ENCODE data around the gene PPP6R3. TPM values are rescaled to one million over a fixed set of nuclear protein-coding genes. Genes with fewer than 3 reads are reported as not detected.

The PPP6R3 gene
- total RNA-seq, 1 experiment from 2014 or later: 171 TPM

- no TSS peak for BruUV-seq (replicated peaks)
- intact Hi-C loops (cut with micrococcal nuclease): loop anchor here (10.0 kb wide), 1 partner anchor 55 kb away; no protein-coding TSS in a partner anchor
- ATAC-seq: no peak
- ChIA-PET CTCF (no interaction called here), POLR2A (ENCODE audit: unreplicated experiment) (no interaction called here)
- no peak overlapping the region for H3K4me2 ChIP-seq (ENCODE audit: low read length)
- H3F3A ChIP-seq (ENCODE audit: low read length, unreplicated experiment): no peaks in the 10 kb centered on the region
- peaks cover 28% of the 10 kb centered on the region for H3K36me3 ChIP-seq (ENCODE audit: low read depth, low read length)
- H3K27me3 ChIP-seq (ENCODE audit: low read length): no peaks in the 10 kb centered on the region
- H3K79me2 ChIP-seq (ENCODE audit: low read length): no peaks in the 10 kb centered on the region
- H3K27ac ChIP-seq (ENCODE audit: low read length): no peak overlapping the region
- peaks cover 14% of the 10 kb centered on the region for H3K4me1 ChIP-seq (ENCODE audit: insufficient read depth, low read length)
- DNase-seq: no peak
- no peaks in the 10 kb centered on the region for H4K20me1 ChIP-seq (ENCODE audit: low read length)
- H3K4me3 ChIP-seq (ENCODE audit: low read length): no peak overlapping the region
- H3K9ac ChIP-seq (ENCODE audit: low read length): no peak overlapping the region
- TF ChIP-seq CTCF (conservative IDR thresholded peaks at IDR 0.05; ENCODE audit: low read depth, low read length): no peak
- TF ChIP-seq EZH2 (IDR thresholded peaks at IDR 0.05; ENCODE audit: low read length, unreplicated experiment): no peak
- TF ChIP-seq EZH2phosphoT487 (IDR thresholded peaks at IDR 0.05; ENCODE audit: borderline replicate concordance, low read length): no peak
- no peaks in the 10 kb centered on the region for H3K9me2 ChIP-seq (replicated peaks; ENCODE audit: low read length)
- no peaks in the 10 kb centered on the region for H3K9me3 ChIP-seq (ENCODE audit: low read length)
- H2AFZ ChIP-seq (ENCODE audit: low read length): no peak overlapping the region
These were observed 21.0 kb upstream of the PPP6R3 start for GRCh38 chr11:68439355-68440065.

- DNase-seq (no peak), ATAC-seq (no peak)
- ChIA-PET POLR2A (ENCODE audit: unreplicated experiment) (no interaction called here), CTCF (no interaction called here)
- H3K4me3 ChIP-seq (ENCODE audit: low read length): no peak overlapping the region
- intact Hi-C loops (cut with micrococcal nuclease): no loop called here
- no peak overlapping the region for H3K4me2 ChIP-seq (ENCODE audit: low read length)
- no peak overlapping the region for H2AFZ ChIP-seq (ENCODE audit: low read length)
- no peaks in the 10 kb centered on the region for H3F3A ChIP-seq (ENCODE audit: low read length, unreplicated experiment)
- no peak overlapping the region for H3K9ac ChIP-seq (ENCODE audit: low read length)
- H4K20me1 ChIP-seq (ENCODE audit: low read length): no peaks in the 10 kb centered on the region
- no peaks in the 10 kb centered on the region for H3K79me2 ChIP-seq (ENCODE audit: low read length)
- H3K36me3 ChIP-seq (ENCODE audit: low read depth, low read length): peaks cover 26% of the 10 kb centered on the region
- no peaks in the 10 kb centered on the region for H3K27me3 ChIP-seq (ENCODE audit: low read length)
- BruUV-seq (replicated peaks): no TSS peak
- no peak for TF ChIP-seq EZH2 (IDR thresholded peaks at IDR 0.05; ENCODE audit: low read length, unreplicated experiment)
- no peak for TF ChIP-seq EZH2phosphoT487 (IDR thresholded peaks at IDR 0.05; ENCODE audit: borderline replicate concordance, low read length)
- no peak for TF ChIP-seq CTCF (conservative IDR thresholded peaks at IDR 0.05; ENCODE audit: low read depth, low read length)
- peaks cover 14% of the 10 kb centered on the region for H3K4me1 ChIP-seq (ENCODE audit: insufficient read depth, low read length)
- no peaks in the 10 kb centered on the region for H3K9me3 ChIP-seq (ENCODE audit: low read length)
- H3K27ac ChIP-seq (ENCODE audit: low read length): no peak overlapping the region
- no peaks in the 10 kb centered on the region for H3K9me2 ChIP-seq (replicated peaks; ENCODE audit: low read length)
These were observed 20.3 kb upstream of the PPP6R3 start for GRCh38 chr11:68440224-68440623.

GRCh38 chr11:68441466-68442230 is 18.9 kb upstream of the PPP6R3 start:
- ChIA-PET POLR2A (ENCODE audit: unreplicated experiment) (no interaction called here), CTCF (interaction anchor here (0.6 kb wide), 1 partner anchor 40 kb away, joined by 3 read pairs; no protein-coding TSS in a partner anchor)
- no peak overlapping the region for H3K4me2 ChIP-seq (ENCODE audit: low read length)

More at GRCh38 chr11:68441466-68442230, 18.9 kb upstream of the PPP6R3 start:
- Histone ChIP-seq H3K36me3 (ENCODE audit: low read depth, low read length) (peaks cover 25% of the 10 kb centered on the region; the same call in 1 of the 2 replicates), H3K9me2 (replicated peaks; ENCODE audit: low read length) (no peaks in the 10 kb centered on the region), H3K27ac (ENCODE audit: low read length) (no peak overlapping the region), H4K20me1 (ENCODE audit: low read length) (no peaks in the 10 kb centered on the region), H3K9me3 (ENCODE audit: low read length) (no peaks in the 10 kb centered on the region), H3K79me2 (ENCODE audit: low read length) (no peaks in the 10 kb centered on the region), H3K4me1 (ENCODE audit: insufficient read depth, low read length) (peaks cover 12% of the 10 kb centered on the region), H3K4me3 (ENCODE audit: low read length) (no peak overlapping the region), H3K9ac (ENCODE audit: low read length) (no peak overlapping the region), H2AFZ (ENCODE audit: low read length) (no peak overlapping the region), H3F3A (ENCODE audit: low read length, unreplicated experiment) (no peaks in the 10 kb centered on the region), H3K27me3 (ENCODE audit: low read length) (no peaks in the 10 kb centered on the region)
- intact Hi-C loops (cut with micrococcal nuclease): no loop called here
- DNase-seq: no peak
- peak; percentile 26 for ATAC-seq
- BruUV-seq (replicated peaks): no TSS peak
- TF ChIP-seq CTCF (conservative IDR thresholded peaks at IDR 0.05; ENCODE audit: low read depth, low read length) (no peak), EZH2 (IDR thresholded peaks at IDR 0.05; ENCODE audit: low read length, unreplicated experiment) (no peak), EZH2phosphoT487 (IDR thresholded peaks at IDR 0.05; ENCODE audit: borderline replicate concordance, low read length) (no peak)

All from PC-3 (cell line).